GM12864 (cell line): ENCODE results near the gene ROBO2.

Source experiments
- DNase-seq: peaks from one replicate; pipeline ENCODE4 v3.0.0-alpha.2; 2011; ENCODE audit warnings: low read depth
- H3K4me3 ChIP-seq: 2 replicates; pipeline ENCODE4 v1.5.1; 2011; ENCODE audit warnings: mild to moderate bottlenecking, low read depth, low read length, control low read depth
- CTCF ChIP-seq: IDR thresholded peaks from 2 replicates; pipeline ENCODE4 v1.5.1; 2011; ENCODE audit warnings: low read depth, mild to moderate bottlenecking, moderate library complexity, low read length, control low read depth, inconsistent platforms; ENCODE audit errors: missing control alignments

Gene ROBO2

GRCh38 chr3:77446761-77447160 is 406.9 kb downstream of the ROBO2 start:
- no peak overlapping the region for H3K4me3 ChIP-seq
- no peak for TF ChIP-seq CTCF
- DNase-seq, result no peak

GRCh38 chr3:77449459-77450350 is 409.8 kb downstream of the ROBO2 start:
- TF ChIP-seq CTCF, result no peak
- no peak for DNase-seq
- no peak overlapping the region for H3K4me3 ChIP-seq

- no peak for DNase-seq
- no peak overlapping the region for H3K4me3 ChIP-seq
- no peak for TF ChIP-seq CTCF
These were observed 416.5 kb downstream of the ROBO2 start for GRCh38 chr3:77456431-77456830.

- no peak for DNase-seq
- no peak for TF ChIP-seq CTCF
- no peak overlapping the region for H3K4me3 ChIP-seq
These were observed 417.0 kb downstream of the ROBO2 start for GRCh38 chr3:77456906-77457305.

- DNase-seq, result no peak
- no peak for TF ChIP-seq CTCF
- H3K4me3 ChIP-seq, result no peak overlapping the region
These were observed 420.0 kb downstream of the ROBO2 start for GRCh38 chr3:77459926-77460325.

- no peak for TF ChIP-seq CTCF
- no peak overlapping the region for H3K4me3 ChIP-seq
- no peak for DNase-seq
These were observed 420.4 kb downstream of the ROBO2 start for GRCh38 chr3:77460326-77460725.

- no peak for DNase-seq
- H3K4me3 ChIP-seq, result no peak overlapping the region
- TF ChIP-seq CTCF, result no peak
These were observed 423.1 kb downstream of the ROBO2 start for GRCh38 chr3:77462951-77463350.
